C4-2B (cell line): ENCODE results near the gene RASL10B.
"Not testable (repeated sequence)": the region's sequence is repeated elsewhere in the genome, so short reads cannot be mapped to it uniquely, and the experiment has no call there.

Experiments
- H3K27ac ChIP-seq: fragments of 450-650 bp; 2 replicates; pipeline ENCODE4 v1.5.1; 2017
- CTCF ChIP-seq: fragments of 450-650 bp; conservative IDR thresholded peaks from 2 replicates; pipeline ENCODE4 v1.5.1; 2017; ENCODE audit warnings: mild to moderate bottlenecking
- ZFX ChIP-seq: fragments of 450-650 bp; IDR thresholded peaks from 2 replicates; pipeline ENCODE4 v1.6.1; 2017

RASL10B gene

GRCh38 chr17:35695613-35696012 is 35.8 kb upstream of the RASL10B start:
- no peak overlapping the region for H3K27ac ChIP-seq
- TF ChIP-seq CTCF, result no peak
- no peak for TF ChIP-seq ZFX

- no peak overlapping the region for H3K27ac ChIP-seq
- TF ChIP-seq CTCF (no peak), ZFX (no peak)
Observed at GRCh38 chr17:35698800-35699199, 32.6 kb upstream of the RASL10B start.

- TF ChIP-seq ZFX (no peak), CTCF (no peak)
Observed at GRCh38 chr17:35700150-35700549, 31.3 kb upstream of the RASL10B start.

GRCh38 chr17:35701491-35701890 is 29.9 kb upstream of the RASL10B start:
- no peak overlapping the region for H3K27ac ChIP-seq

More at GRCh38 chr17:35700150-35700549, 31.3 kb upstream of the RASL10B start:
- H3K27ac ChIP-seq, result no peak overlapping the region

GRCh38 chr17:35703308-35703707 is 28.1 kb upstream of the RASL10B start:
- H3K27ac ChIP-seq, result not testable (repeated sequence)

More at GRCh38 chr17:35701491-35701890, 29.9 kb upstream of the RASL10B start:
- TF ChIP-seq ZFX, result no peak

GRCh38 chr17:35705230-35705629 is 26.2 kb upstream of the RASL10B start:
- no peak overlapping the region for H3K27ac ChIP-seq
- TF ChIP-seq ZFX (no peak), CTCF (no peak)

GRCh38 chr17:35705705-35706104 is 25.7 kb upstream of the RASL10B start:
- TF ChIP-seq CTCF (no peak), ZFX (no peak)

GRCh38 chr17:35708149-35708548 is 23.3 kb upstream of the RASL10B start:
- H3K27ac ChIP-seq, result no peak overlapping the region
- TF ChIP-seq ZFX (no peak), CTCF (no peak)

More at GRCh38 chr17:35705705-35706104, 25.7 kb upstream of the RASL10B start:
- H3K27ac ChIP-seq, result no peak overlapping the region
